GM23338 (cell line): ENCODE data around the gene LIMCH1. TPM values are rescaled to one million over a fixed set of nuclear protein-coding genes. Genes with fewer than 3 reads are reported as not detected.

Experiments
- ATAC-seq: fragments of 200-7000 bp; cut with Tn5 transposase; 3 replicates; pipeline ENCODE4 v1.9.1; 2020
- DNase-seq: peaks from one replicate; pipeline ENCODE4 v3.0.0-alpha.2; 2015; ENCODE audit warnings: low spot score
- H2AFZ ChIP-seq: fragments of 200-600 bp; sonication (generic); 2 replicates; pipeline ENCODE4 v1.8.0; 2016; ENCODE audit warnings: antibody characterized with exemption, mild to moderate bottlenecking, moderate library complexity
- H3F3A ChIP-seq: fragments of 200-600 bp; sonication (generic); replicated peaks from 2 replicates; pipeline ENCODE4 v1.8.0; 2017; ENCODE audit warnings: antibody characterized with exemption, mixed run types, low read depth
- H3K27ac ChIP-seq: fragments of 200-600 bp; sonication (generic); 2 replicates; pipeline ENCODE4 v1.6.1; 2016; ENCODE audit warnings: low read depth
- H3K27me3 ChIP-seq: fragments of 200-600 bp; sonication (generic); 2 replicates; pipeline ENCODE4 v1.8.0; 2016; ENCODE audit warnings: mild to moderate bottlenecking, mixed run types, moderate library complexity; ENCODE audit not compliant: insufficient read depth
- H3K36me3 ChIP-seq: fragments of 200-600 bp; sonication (generic); 2 replicates; pipeline ENCODE4 v1.8.0; 2016; ENCODE audit warnings: mild to moderate bottlenecking; ENCODE audit not compliant: insufficient read depth
- H3K4me1 ChIP-seq: fragments of 200-600 bp; sonication (generic); 2 replicates; pipeline ENCODE4 v1.8.0; 2016; ENCODE audit warnings: mild to moderate bottlenecking, moderate library complexity; ENCODE audit not compliant: insufficient read depth
- H3K4me2 ChIP-seq: fragments of 200-600 bp; sonication (generic); 2 replicates; pipeline ENCODE4 v1.7.1; 2017; ENCODE audit warnings: mixed run types
- H3K4me3 ChIP-seq: fragments of 200-600 bp; sonication (generic); 2 replicates; pipeline ENCODE4 v1.6.1; 2016; ENCODE audit warnings: mixed run types
- H3K79me2 ChIP-seq: fragments of 200-600 bp; sonication (generic); replicated peaks from 2 replicates; pipeline ENCODE4 v1.8.0; 2017; ENCODE audit warnings: mild to moderate bottlenecking; ENCODE audit not compliant: insufficient read depth
- H3K9me2 ChIP-seq: fragments of 200-600 bp; sonication (generic); 2 replicates; pipeline ENCODE4 v1.8.0; 2017; ENCODE audit not compliant: insufficient read depth
- H4K20me1 ChIP-seq: fragments of 200-600 bp; sonication (generic); replicated peaks from 2 replicates; pipeline ENCODE4 v1.8.0; 2017; ENCODE audit warnings: mild to moderate bottlenecking; ENCODE audit not compliant: insufficient read depth
- H3K27ac Mint-ChIP-seq: 2 replicates; pipeline ENCODE4 v1.8.0; 2020; ENCODE audit warnings: inconsistent platforms, mild to moderate bottlenecking, moderate library complexity, mixed read lengths
- H3K27me3 Mint-ChIP-seq: 3 replicates; pipeline ENCODE4 v1.8.0; 2022; ENCODE audit warnings: low read depth, mild to moderate bottlenecking, moderate library complexity, mixed read lengths, inconsistent platforms; ENCODE audit not compliant: insufficient read depth, poor library complexity
- H3K36me3 Mint-ChIP-seq: 3 replicates; pipeline ENCODE4 v1.8.0; 2021; ENCODE audit warnings: low read depth, mild to moderate bottlenecking, inconsistent platforms, moderate library complexity, mixed read lengths
- H3K4me1 Mint-ChIP-seq: 3 replicates; pipeline ENCODE4 v1.8.0; 2020; ENCODE audit warnings: mild to moderate bottlenecking, inconsistent platforms, mixed read lengths
- H3K4me3 Mint-ChIP-seq: 3 replicates; pipeline ENCODE4 v1.8.0; 2021; ENCODE audit warnings: moderate library complexity, mild to moderate bottlenecking, inconsistent platforms, mixed read lengths
- H3K9me3 Mint-ChIP-seq: 3 replicates; pipeline ENCODE4 v1.8.0; 2020; ENCODE audit warnings: moderate library complexity, mild to moderate bottlenecking, inconsistent platforms, mixed read lengths
- CREB1 ChIP-seq: fragments of 250-450 bp; sonication (Bioruptor Pico); IDR thresholded peaks from 2 replicates; pipeline ENCODE4 v1.5.0; 2020; ENCODE audit warnings: low read depth, mild to moderate bottlenecking, moderate library complexity
- CTCF ChIP-seq, 2 experiments: fragments of 200-600 bp in 1 of 2; sonication (generic) in 1 of 2; conservative IDR thresholded peaks; 2 replicates each; pipeline versions ENCODE4 v1.5.1 to v1.6.1; 2016 to 2017; ENCODE audit warnings: antibody characterized with exemption in 2 of 2, low read depth in 2 of 2, mild to moderate bottlenecking in 2 of 2, moderate library complexity in 1 of 2
- ETS1 ChIP-seq: IDR thresholded peaks from 2 replicates; pipeline ENCODE4 v1.6.1; 2016; ENCODE audit warnings: antibody characterized with exemption
- EZH2 ChIP-seq: fragments of 200-600 bp; sonication (generic); IDR thresholded peaks from one replicate; pipeline ENCODE4 v1.8.0; 2017; ENCODE audit warnings: antibody characterized with exemption, mild to moderate bottlenecking, low read depth; ENCODE audit not compliant: unreplicated experiment
- JUNB ChIP-seq: IDR thresholded peaks from one replicate; pipeline ENCODE4 v1.6.1; 2016; ENCODE audit warnings: antibody characterized with exemption; ENCODE audit not compliant: unreplicated experiment
- NANOG ChIP-seq: IDR thresholded peaks from 2 replicates; pipeline ENCODE4 v1.6.1; 2016; ENCODE audit warnings: antibody characterized with exemption, borderline replicate concordance
- POLR2AphosphoS5 ChIP-seq: IDR thresholded peaks from 2 replicates; pipeline ENCODE4 v1.6.1; 2016; ENCODE audit warnings: antibody characterized with exemption, low read depth
- REST ChIP-seq: IDR thresholded peaks from one replicate; pipeline ENCODE4 v1.6.1; 2018; ENCODE audit warnings: antibody characterized with exemption; ENCODE audit not compliant: unreplicated experiment
- STAT1 ChIP-seq: IDR thresholded peaks from one replicate; pipeline ENCODE4 v1.6.1; 2016; ENCODE audit warnings: antibody characterized with exemption; ENCODE audit not compliant: unreplicated experiment
- ZNF331 ChIP-seq: fragments of 250-450 bp; sonication (Bioruptor Pico); IDR thresholded peaks from 2 replicates; pipeline ENCODE4 v1.5.0; 2020; ENCODE audit warnings: low read depth, mild to moderate bottlenecking, moderate library complexity
- polyA plus RNA-seq: library from polyadenylated mRNA; unstranded; fragments of >200 nt; fragmentation: Nextera tagmentation; extraction: Ambion mirVana; gene quantifications from 2 replicates; pipeline ENCODE4 v1.2.1, GENCODE V29; 2016
- total RNA-seq: library from RNA; depleted of rRNA; stranded (reverse); fragments of >200 nt; shearing (Covaris generic); gene quantifications from 2 replicates; pipeline ENCODE4 v1.2.3, GENCODE V29; 2014

The LIMCH1 gene
- total and polyA plus RNA-seq, 2 experiments from 2014 or later, result 1.5 TPM

- TF ChIP-seq REST (no peak), JUNB (no peak)
Observed at GRCh38 chr4:41712425-41712824, 174.5 kb downstream of the LIMCH1 start (continued).

GRCh38 chr4:41713768-41714167 is 175.8 kb downstream of the LIMCH1 start:
- H3K27ac Mint-ChIP-seq, result no peak overlapping the region
- ATAC-seq (no peak), DNase-seq (no peak)
- Histone ChIP-seq H3K27ac (no peak overlapping the region), H4K20me1 (no peaks in the 10 kb centered on the region; the same call in 1 of the 2 replicates), H3K4me1 (no peaks in the 10 kb centered on the region), H3K79me2 (no peaks in the 10 kb centered on the region), H3K27me3 (no peaks in the 10 kb centered on the region), H3K9me2 (no peaks in the 10 kb centered on the region), H3F3A (no peaks in the 10 kb centered on the region), H3K4me2 (no peak overlapping the region), H3K4me3 (no peak overlapping the region), H3K36me3 (no peaks in the 10 kb centered on the region), H2AFZ (no peak overlapping the region)
- H3K9me3 Mint-ChIP-seq, result no peaks in the 10 kb centered on the region
- no peak for TF ChIP-seq ZNF331 (CRISPR knock-in tag)
- TF ChIP-seq EZH2, result no peak
- TF ChIP-seq POLR2AphosphoS5, result no peak
- no peaks in the 10 kb centered on the region for H3K4me1 Mint-ChIP-seq
- peaks cover under 1% of the 10 kb centered on the region for H3K27me3 Mint-ChIP-seq
- H3K4me3 Mint-ChIP-seq, result no peak overlapping the region
- H3K36me3 Mint-ChIP-seq, result no peaks in the 10 kb centered on the region

GRCh38 chr4:41714364-41715000 is 176.5 kb downstream of the LIMCH1 start:
- ATAC-seq (no peak), DNase-seq (no peak)
- H3K4me3 ChIP-seq, result no peak overlapping the region
- Mint-ChIP-seq H3K27ac (no peak overlapping the region), H3K36me3 (no peaks in the 10 kb centered on the region), H3K27me3 (no peaks in the 10 kb centered on the region), H3K4me3 (no peak overlapping the region), H3K9me3 (no peaks in the 10 kb centered on the region), H3K4me1 (no peaks in the 10 kb centered on the region)
- TF ChIP-seq EZH2, result no peak
- no peak for TF ChIP-seq POLR2AphosphoS5
- no peak for TF ChIP-seq CREB1
- TF ChIP-seq STAT1, result no peak
- no peak for TF ChIP-seq NANOG
- no peak for TF ChIP-seq CTCF (conservative IDR thresholded peaks at IDR 0.05; ENCODE audit: low read depth in 2 of 2)
- TF ChIP-seq REST, result no peak
- TF ChIP-seq JUNB, result no peak
- no peak for TF ChIP-seq ETS1
- no peaks in the 10 kb centered on the region for H3K4me1 ChIP-seq
- H3K27me3 ChIP-seq, result no peaks in the 10 kb centered on the region
- no peaks in the 10 kb centered on the region for H3F3A ChIP-seq
- H3K36me3 ChIP-seq, result no peaks in the 10 kb centered on the region
- H3K79me2 ChIP-seq, result no peaks in the 10 kb centered on the region
- H3K4me2 ChIP-seq, result no peak overlapping the region
- no peaks in the 10 kb centered on the region for H3K9me2 ChIP-seq
- H4K20me1 ChIP-seq, result no peaks in the 10 kb centered on the region; the same call in 1 of the 2 replicates
- H2AFZ ChIP-seq, result 0 out of 2 replicates have a peak overlapping the region, but pooled peaks have one; percentile 56
- H3K27ac ChIP-seq, result no peak overlapping the region
